ENCODE measurements around the gene CDK16. TPM values are rescaled to one million over a fixed set of nuclear protein-coding genes. Genes with fewer than 3 reads are reported as not detected.
A peak's percentile ranks its signal among the peaks of the same experiment; 100 is the strongest.
"Not testable (repeated sequence)": the region's sequence is repeated elsewhere in the genome, so short reads cannot be mapped to it uniquely, and the experiment has no call there.

The CDK16 gene
- polyA plus RNA-seq, 6 donors from 2014 or later = 3.9 to 19.9 (median 7.2) TPM

GRCh38 chrX:47240619-47241018 lies 22.1 kb downstream of the CDK16 start:
- no peak overlapping the region for H3K27ac Mint-ChIP-seq
- peaks cover 17 to 52% of the 10 kb centered on the region in 2 donors for H3K36me3 Mint-ChIP-seq
- no peaks in the 10 kb centered on the region for H3K27me3 Mint-ChIP-seq
- ATAC-seq (ENCODE audit: low read depth in 2 of 2) = no peak
- no peaks in the 10 kb centered on the region for H3K9me3 Mint-ChIP-seq
- no peak overlapping the region for H3K4me3 Mint-ChIP-seq
- H3K4me1 Mint-ChIP-seq = peaks cover under 1 to 9% (median 5%) of the 10 kb centered on the region in 3 donors
- DNase-seq = no peak

- H3K27me3 Mint-ChIP-seq = no peaks in the 10 kb centered on the region
- peak overlapping the region in 3 of 6 donors; percentile 12 to 96 (median 76) for H3K27ac Mint-ChIP-seq
- H3K9me3 Mint-ChIP-seq = no peaks in the 10 kb centered on the region
- H3K36me3 Mint-ChIP-seq = peaks cover 25 to 58% of the 10 kb centered on the region in 2 donors
- peaks cover 0 to 9% (median 5%) of the 10 kb centered on the region in 3 donors for H3K4me1 Mint-ChIP-seq
- ATAC-seq (ENCODE audit: low read depth in 2 of 2) = no peak
- no peak for DNase-seq
- peak overlapping the region in 1 of 8 donors; percentile 56 for H3K4me3 Mint-ChIP-seq
Measured at GRCh38 chrX:47241201-47242011, 22.9 kb downstream of the CDK16 start.

- Mint-ChIP-seq H3K4me1 (peaks cover 0 to 5% (median 3%) of the 10 kb centered on the region in 3 donors), H3K27me3 (no peaks in the 10 kb centered on the region), H3K27ac (no peak overlapping the region), H3K9me3 (no peaks in the 10 kb centered on the region), H3K4me3 (no peak overlapping the region), H3K36me3 (peaks cover 27 to 60% of the 10 kb centered on the region in 2 donors)
- DNase-seq (no peak), ATAC-seq (ENCODE audit: low read depth in 2 of 2) (no peak)
Measured at GRCh38 chrX:47242321-47242720, 23.8 kb downstream of the CDK16 start.

- DNase-seq (no peak), ATAC-seq (ENCODE audit: low read depth in 2 of 2) (no peak)
- H3K9me3 Mint-ChIP-seq = no peaks in the 10 kb centered on the region
- H3K36me3 Mint-ChIP-seq = peaks cover 27 to 70% of the 10 kb centered on the region in 2 donors
- H3K4me3 Mint-ChIP-seq = no peak overlapping the region
- H3K4me1 Mint-ChIP-seq = peaks cover 0 to 5% (median 2%) of the 10 kb centered on the region in 3 donors
- H3K27ac Mint-ChIP-seq = no peak overlapping the region
- no peaks in the 10 kb centered on the region for H3K27me3 Mint-ChIP-seq
Measured at GRCh38 chrX:47243351-47243750, 24.9 kb downstream of the CDK16 start.

GRCh38 chrX:47244676-47245075 lies 26.2 kb downstream of the CDK16 start:
- no peak for ATAC-seq (ENCODE audit: low read depth in 2 of 2)
- H3K36me3 Mint-ChIP-seq = peaks cover 27 to 75% of the 10 kb centered on the region in 2 donors
- H3K9me3 Mint-ChIP-seq = no peaks in the 10 kb centered on the region
- peak overlapping the region in 1 of 8 donors; percentile 68 for H3K4me3 Mint-ChIP-seq
- H3K27me3 Mint-ChIP-seq = no peaks in the 10 kb centered on the region
- H3K27ac Mint-ChIP-seq = no peak overlapping the region
- peaks cover 0 to 7% (median 0%) of the 10 kb centered on the region in 3 donors for H3K4me1 Mint-ChIP-seq
- DNase-seq = no peak

- ATAC-seq (ENCODE audit: low read depth in 2 of 2) (no peak), DNase-seq (no peak)
- Mint-ChIP-seq H3K4me1 (peaks cover 0 to 7% (median 0%) of the 10 kb centered on the region in 3 donors), H3K27ac (peak overlapping the region in 1 of 6 donors; percentile 36), H3K27me3 (no peaks in the 10 kb centered on the region), H3K4me3 (peak overlapping the region in 1 of 8 donors; percentile 68), H3K36me3 (peaks cover 27 to 71% of the 10 kb centered on the region in 2 donors), H3K9me3 (no peaks in the 10 kb centered on the region)
Measured at GRCh38 chrX:47245156-47245555, 26.7 kb downstream of the CDK16 start.

GRCh38 chrX:47247206-47247998 lies 28.9 kb downstream of the CDK16 start:
- Mint-ChIP-seq H3K27me3 (no peaks in the 10 kb centered on the region), H3K4me1 (peaks cover 0 to 11% (median 4%) of the 10 kb centered on the region in 3 donors), H3K27ac (peak overlapping the region in 2 of 6 donors; percentile 76 to 97), H3K36me3 (peaks cover 21 to 49% of the 10 kb centered on the region in 2 donors), H3K4me3 (no peak overlapping the region), H3K9me3 (no peaks in the 10 kb centered on the region)
- ATAC-seq (ENCODE audit: low read depth in 2 of 2) = no peak
- DNase-seq = no peak

- no peaks in the 10 kb centered on the region for H3K9me3 Mint-ChIP-seq
- peak overlapping the region in 2 of 6 donors; percentile 76 to 97 for H3K27ac Mint-ChIP-seq
- peaks cover 21 to 49% of the 10 kb centered on the region in 2 donors for H3K36me3 Mint-ChIP-seq
- peaks cover 0 to 11% (median 4%) of the 10 kb centered on the region in 3 donors for H3K4me1 Mint-ChIP-seq
- no peak overlapping the region for H3K4me3 Mint-ChIP-seq
- ATAC-seq (ENCODE audit: low read depth in 2 of 2) (no peak), DNase-seq (no peak)
- no peaks in the 10 kb centered on the region for H3K27me3 Mint-ChIP-seq
Measured at GRCh38 chrX:47247999-47248320, 29.5 kb downstream of the CDK16 start.

- Mint-ChIP-seq H3K4me1 (peaks cover 0 to 11% (median 4%) of the 10 kb centered on the region in 3 donors), H3K27ac (no peak overlapping the region), H3K4me3 (no peak overlapping the region), H3K9me3 (no peaks in the 10 kb centered on the region), H3K27me3 (no peaks in the 10 kb centered on the region), H3K36me3 (peaks cover 18 to 47% of the 10 kb centered on the region in 2 donors)
- ATAC-seq (ENCODE audit: low read depth in 2 of 2) (no peak), DNase-seq (no peak)
Measured at GRCh38 chrX:47248576-47248975, 30.1 kb downstream of the CDK16 start.

- Mint-ChIP-seq H3K9me3 (peaks cover 0 to 9% (median 0%) of the 10 kb centered on the region in 7 donors), H3K27ac (peak overlapping the region in 2 of 6 donors; percentile 60 to 84), H3K27me3 (no peaks in the 10 kb centered on the region), H3K4me1 (peaks cover 0 to 11% (median 4%) of the 10 kb centered on the region in 3 donors), H3K36me3 (peaks cover 21 to 43% of the 10 kb centered on the region in 2 donors), H3K4me3 (no peak overlapping the region)
- no peak for ATAC-seq (ENCODE audit: low read depth in 2 of 2)
- no peak for DNase-seq
Measured at GRCh38 chrX:47250017-47250347, 31.5 kb downstream of the CDK16 start.

GRCh38 chrX:47257620-47258019 lies 39.1 kb downstream of the CDK16 start:
- H3K27ac Mint-ChIP-seq; H3K4me1 Mint-ChIP-seq; H3K4me3 Mint-ChIP-seq; H3K27me3 Mint-ChIP-seq; DNase-seq; ATAC-seq (ENCODE audit: low read depth in 2 of 2): not testable (repeated sequence)
- peaks cover 0 to 19% (median 3%) of the 10 kb centered on the region in 7 donors for H3K9me3 Mint-ChIP-seq
- H3K36me3 Mint-ChIP-seq = peaks cover 18 to 22% of the 10 kb centered on the region in 2 donors

GRCh38 chrX:47264483-47265173 lies 46.1 kb downstream of the CDK16 start:
- H3K4me1 Mint-ChIP-seq = no peaks in the 10 kb centered on the region
- H3K27ac Mint-ChIP-seq = no peak overlapping the region
- no peaks in the 10 kb centered on the region for H3K36me3 Mint-ChIP-seq
- no peaks in the 10 kb centered on the region for H3K9me3 Mint-ChIP-seq
- ATAC-seq (ENCODE audit: low read depth in 2 of 2) (no peak), DNase-seq (no peak)
- no peak overlapping the region for H3K4me3 Mint-ChIP-seq
- H3K27me3 Mint-ChIP-seq = peaks cover 0 to 16% (median 0%) of the 10 kb centered on the region in 3 donors

- H3K27ac Mint-ChIP-seq = no peak overlapping the region
- ATAC-seq (ENCODE audit: low read depth in 2 of 2) = no peak
- no peaks in the 10 kb centered on the region for H3K4me1 Mint-ChIP-seq
- no peaks in the 10 kb centered on the region for H3K36me3 Mint-ChIP-seq
- peaks cover 0 to 16% (median 0%) of the 10 kb centered on the region in 3 donors for H3K27me3 Mint-ChIP-seq
- DNase-seq = no peak
- peaks cover 0 to 2% (median 0%) of the 10 kb centered on the region in 7 donors for H3K9me3 Mint-ChIP-seq
- H3K4me3 Mint-ChIP-seq = no peak overlapping the region
Measured at GRCh38 chrX:47266643-47267042, 48.2 kb downstream of the CDK16 start.

All from naive B cell (primary cell).